Neural progenitor cell (in vitro differentiated cells): Measurements from ENCODE around the gene THYN1. TPM values are rescaled to one million over a fixed set of nuclear protein-coding genes. Genes with fewer than 3 reads are reported as not detected.
A peak's percentile ranks its signal among the peaks of the same experiment; 100 is the strongest.

Source experiments
- DNase-seq: peaks from one replicate; pipeline ENCODE4 v3.0.0-alpha.2; 2016; ENCODE audit warnings: low spot score
- H2AFZ ChIP-seq: fragments of 200-600 bp; sonication (generic); replicated peaks from 2 replicates; pipeline ENCODE4 v1.6.1; 2016; ENCODE audit warnings: antibody characterized with exemption
- H3F3A ChIP-seq: fragments of 200-600 bp; sonication (generic); 2 replicates; pipeline ENCODE4 v1.6.1; 2016; ENCODE audit warnings: antibody characterized with exemption, low read depth
- H3K27ac ChIP-seq: fragments of 200-600 bp; sonication (generic); 2 replicates; pipeline ENCODE4 v1.5.1; 2016; ENCODE audit warnings: mild to moderate bottlenecking
- H3K27me3 ChIP-seq: fragments of 200-600 bp; sonication (generic); 2 replicates; pipeline ENCODE4 v1.6.1; 2016; ENCODE audit warnings: mild to moderate bottlenecking, moderate library complexity
- H3K36me3 ChIP-seq: fragments of 200-600 bp; sonication (generic); 2 replicates; pipeline ENCODE4 v1.5.1; 2016
- H3K4me1 ChIP-seq: fragments of 200-600 bp; sonication (generic); 2 replicates; pipeline ENCODE4 v1.6.1; 2016; ENCODE audit warnings: mixed run types
- H3K4me2 ChIP-seq: fragments of 200-600 bp; sonication (generic); 2 replicates; pipeline ENCODE4 v1.6.1; 2016
- H3K4me3 ChIP-seq: fragments of 200-600 bp; sonication (generic); 2 replicates; pipeline ENCODE4 v1.5.1; 2016
- H3K79me2 ChIP-seq: fragments of 200-600 bp; sonication (generic); 2 replicates; pipeline ENCODE4 v1.6.1; 2016; ENCODE audit warnings: low read depth
- H3K9ac ChIP-seq: fragments of 200-600 bp; sonication (generic); 2 replicates; pipeline ENCODE4 v1.6.1; 2016
- H3K9me3 ChIP-seq: fragments of 200-600 bp; sonication (generic); 2 replicates; pipeline ENCODE4 v1.5.1; 2016; ENCODE audit warnings: low read depth
- H4K20me1 ChIP-seq: fragments of 200-600 bp; sonication (generic); 2 replicates; pipeline ENCODE4 v1.6.1; 2016; ENCODE audit warnings: low read depth
- H3K27ac Mint-ChIP-seq: 3 replicates; pipeline ENCODE4 v1.8.0; 2021; ENCODE audit warnings: mixed read lengths
- H3K27me3 Mint-ChIP-seq: 2 replicates; pipeline ENCODE4 v1.8.0; 2022; ENCODE audit warnings: low read depth, mild to moderate bottlenecking, inconsistent platforms, moderate library complexity, mixed read lengths; ENCODE audit not compliant: insufficient read depth
- H3K36me3 Mint-ChIP-seq: 3 replicates; pipeline ENCODE4 v1.8.0; 2021; ENCODE audit warnings: mixed read lengths
- H3K4me1 Mint-ChIP-seq: 3 replicates; pipeline ENCODE4 v1.8.0; 2021; ENCODE audit warnings: mixed read lengths
- H3K4me3 Mint-ChIP-seq: 3 replicates; pipeline ENCODE4 v1.8.0; 2021; ENCODE audit warnings: mild to moderate bottlenecking, moderate library complexity, mixed read lengths
- H3K9me3 Mint-ChIP-seq: 3 replicates; pipeline ENCODE4 v1.8.0; 2020; ENCODE audit warnings: mixed read lengths
- CTCF ChIP-seq: fragments of 200-600 bp; sonication (generic); IDR thresholded peaks from 2 replicates; pipeline ENCODE4 v1.5.1; 2017; ENCODE audit warnings: antibody characterized with exemption, mild to moderate bottlenecking
- EZH2 ChIP-seq: fragments of 200-600 bp; sonication (generic); IDR thresholded peaks from 2 replicates; pipeline ENCODE4 v1.6.1; 2017; ENCODE audit warnings: antibody characterized with exemption, mild to moderate bottlenecking, moderate library complexity
- EZH2phosphoT487 ChIP-seq: fragments of 200-600 bp; sonication (generic); IDR thresholded peaks from 2 replicates; pipeline ENCODE4 v1.6.1; 2017; ENCODE audit warnings: antibody characterized with exemption
- total RNA-seq: library from RNA; depleted of rRNA; stranded (reverse); fragments of >200 nt; gene quantifications from 2 replicates; pipeline ENCODE4 v1.2.3, GENCODE V29; 2015; ENCODE audit warnings: low replicate concordance

The THYN1 gene
- total RNA-seq, 1 donor from 2014 or later, result 109 TPM

GRCh38 chr11:134231958-134232659 is 21.0 kb downstream of the THYN1 start:
- Histone ChIP-seq H3K36me3 (no peaks in the 10 kb centered on the region), H3K4me2 (no peak overlapping the region), H3K4me1 (no peaks in the 10 kb centered on the region), H3K9ac (no peak overlapping the region), H3F3A (no peaks in the 10 kb centered on the region), H3K4me3 (no peak overlapping the region), H3K27me3 (no peaks in the 10 kb centered on the region), H3K79me2 (no peaks in the 10 kb centered on the region), H3K27ac (no peak overlapping the region), H3K9me3 (no peaks in the 10 kb centered on the region), H4K20me1 (no peaks in the 10 kb centered on the region), H2AFZ (no peak overlapping the region)
- peaks cover 31% of the 10 kb centered on the region for H3K4me1 Mint-ChIP-seq
- no peak for DNase-seq
- H3K27ac Mint-ChIP-seq, result peak overlapping the region; percentile 48
- H3K36me3 Mint-ChIP-seq, result peaks cover 4% of the 10 kb centered on the region
- peaks cover 5% of the 10 kb centered on the region for H3K27me3 Mint-ChIP-seq
- H3K9me3 Mint-ChIP-seq, result no peaks in the 10 kb centered on the region
- no peak overlapping the region for H3K4me3 Mint-ChIP-seq
- TF ChIP-seq CTCF, result no peak
- no peak for TF ChIP-seq EZH2phosphoT487
- TF ChIP-seq EZH2, result no peak

- Histone ChIP-seq H2AFZ (no peak overlapping the region), H3K27ac (no peak overlapping the region), H3K4me2 (no peak overlapping the region), H3K9me3 (no peaks in the 10 kb centered on the region), H4K20me1 (peaks cover 17% of the 10 kb centered on the region), H3F3A (no peaks in the 10 kb centered on the region), H3K9ac (no peak overlapping the region), H3K4me1 (peaks cover 6% of the 10 kb centered on the region), H3K27me3 (peaks cover 12% of the 10 kb centered on the region), H3K79me2 (peaks cover 15% of the 10 kb centered on the region), H3K4me3 (no peak overlapping the region), H3K36me3 (no peaks in the 10 kb centered on the region)
- H3K4me1 Mint-ChIP-seq, result peaks cover 39% of the 10 kb centered on the region
- TF ChIP-seq EZH2, result no peak
- TF ChIP-seq CTCF, result no peak
- TF ChIP-seq EZH2phosphoT487, result no peak
- H3K4me3 Mint-ChIP-seq, result no peak overlapping the region
- peaks cover 5% of the 10 kb centered on the region for H3K27me3 Mint-ChIP-seq
- H3K27ac Mint-ChIP-seq, result no peak overlapping the region
- DNase-seq, result no peak
- no peaks in the 10 kb centered on the region for H3K9me3 Mint-ChIP-seq
- H3K36me3 Mint-ChIP-seq, result peaks cover 4% of the 10 kb centered on the region
Observed at GRCh38 chr11:134230339-134230738, 22.8 kb downstream of the THYN1 start.

- no peaks in the 10 kb centered on the region for H3K36me3 ChIP-seq
- TF ChIP-seq EZH2 (no peak), CTCF (no peak), EZH2phosphoT487 (no peak)
- no peaks in the 10 kb centered on the region for H3K9me3 ChIP-seq
- H3K27me3 Mint-ChIP-seq, result peaks cover 5% of the 10 kb centered on the region
- no peak overlapping the region for H3K4me3 ChIP-seq
- H3K4me3 Mint-ChIP-seq, result no peak overlapping the region
- no peaks in the 10 kb centered on the region for H3F3A ChIP-seq
- no peaks in the 10 kb centered on the region for H3K36me3 Mint-ChIP-seq
- no peak overlapping the region for H3K4me2 ChIP-seq
- peaks cover 9% of the 10 kb centered on the region for H3K4me1 ChIP-seq
- H2AFZ ChIP-seq, result no peak overlapping the region
- peaks cover 14% of the 10 kb centered on the region for H3K27me3 ChIP-seq
- no peak overlapping the region for H3K27ac ChIP-seq
- H3K79me2 ChIP-seq, result peaks cover 16% of the 10 kb centered on the region
- H4K20me1 ChIP-seq, result peaks cover 20% of the 10 kb centered on the region
- H3K9me3 Mint-ChIP-seq, result no peaks in the 10 kb centered on the region
- H3K9ac ChIP-seq, result no peak overlapping the region
- DNase-seq, result no peak
- peak overlapping the region; percentile 15 for H3K27ac Mint-ChIP-seq
- H3K4me1 Mint-ChIP-seq, result peaks cover 39% of the 10 kb centered on the region
Observed at GRCh38 chr11:134229126-134229790, 23.9 kb downstream of the THYN1 start.
